ENCODE data around the gene ELMOD3. TPM values are rescaled to one million over a fixed set of nuclear protein-coding genes. Genes with fewer than 3 reads are reported as not detected.
"Not testable (repeated sequence)": the region's sequence is repeated elsewhere in the genome, so short reads cannot be mapped to it uniquely, and the experiment has no call there.

The ELMOD3 gene
- total RNA-seq, 1 experiment from 2014 or later, result 16.2 TPM

DNA sequence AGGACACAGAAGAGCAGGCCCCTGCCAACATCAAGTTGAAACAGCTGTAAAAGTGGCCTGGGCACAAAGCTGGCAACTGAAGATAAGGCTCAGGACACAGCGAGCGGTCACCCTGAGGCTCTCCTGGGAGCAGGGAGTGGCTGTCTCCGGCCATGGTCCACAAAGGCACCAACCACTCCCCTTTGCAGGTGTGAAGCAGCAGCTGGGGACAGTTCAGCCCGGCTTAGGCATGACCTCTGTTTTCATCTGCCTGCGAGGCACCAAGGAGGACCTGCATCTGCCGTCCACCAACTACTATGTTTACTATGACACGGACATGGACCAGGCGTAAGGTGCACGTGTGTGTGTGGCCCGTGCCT is 39.7 kb upstream of the ELMOD3 start:
- DNase-seq (ENCODE audit: unreplicated experiment), result no peak
- POLR2A ChIA-PET, result interaction anchor here (0.9 to 4.3 kb wide), 2 partner anchors 12 to 39 kb away, joined by 3 to 42 read pairs; partner anchors contain the start of gene TGOLN2

DNA sequence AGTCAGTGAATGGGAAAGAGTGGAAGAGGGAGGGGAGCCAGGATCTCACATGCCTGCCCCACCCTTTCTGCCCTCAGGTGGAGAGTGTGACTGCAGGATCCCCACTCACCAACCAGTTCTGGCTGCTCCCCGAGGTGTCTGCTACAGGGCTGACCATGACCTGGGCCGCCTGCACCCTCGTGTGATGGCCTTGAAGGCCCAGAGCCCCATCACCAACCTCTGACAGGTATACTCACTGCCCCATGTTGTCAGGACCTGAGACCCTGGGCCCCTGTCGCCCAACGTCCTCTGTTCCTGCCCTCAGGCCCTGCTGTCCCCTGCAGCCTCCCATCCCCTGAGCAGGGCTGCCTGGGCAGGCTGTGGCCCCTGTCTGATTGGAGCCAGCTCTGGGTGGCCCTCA is 38.6 kb upstream of the ELMOD3 start:
- intact Hi-C loops (cut with micrococcal nuclease); H3K27me3 Mint-ChIP-seq (ENCODE audit: insufficient read depth, unreplicated experiment); H3K9me3 Mint-ChIP-seq (ENCODE audit: unreplicated experiment); DNase-seq (ENCODE audit: unreplicated experiment); H3K27ac Mint-ChIP-seq (ENCODE audit: low read depth, unreplicated experiment); POLR2A ChIA-PET; H3K4me3 Mint-ChIP-seq (ENCODE audit: unreplicated experiment); CTCF ChIA-PET; BruUV-seq (replicated peaks): not testable (repeated sequence)
- H3K4me1 Mint-ChIP-seq (ENCODE audit: insufficient read depth, unreplicated experiment), result peaks cover 30% of the 10 kb centered on the region
- H3K36me3 Mint-ChIP-seq (ENCODE audit: insufficient read depth, unreplicated experiment), result peaks cover 49% of the 10 kb centered on the region

More for the DNA sequence above, 39.7 kb upstream of the ELMOD3 start:
- peaks cover 39% of the 10 kb centered on the region for H3K36me3 Mint-ChIP-seq (ENCODE audit: insufficient read depth, unreplicated experiment)
- CTCF ChIA-PET, result interaction anchor here (1.0 to 2.6 kb wide), 3 partner anchors 12 to 248 kb away, joined by 3 to 9 read pairs (median 4); no protein-coding TSS in a partner anchor
- peak overlapping the region; percentile 94 for H3K27ac Mint-ChIP-seq (ENCODE audit: low read depth, unreplicated experiment)
- H3K4me1 Mint-ChIP-seq (ENCODE audit: insufficient read depth, unreplicated experiment), result peaks cover 22% of the 10 kb centered on the region
- no peak overlapping the region for H3K4me3 Mint-ChIP-seq (ENCODE audit: unreplicated experiment)
- no peaks in the 10 kb centered on the region for H3K27me3 Mint-ChIP-seq (ENCODE audit: insufficient read depth, unreplicated experiment)
- H3K9me3 Mint-ChIP-seq (ENCODE audit: unreplicated experiment), result no peaks in the 10 kb centered on the region
- TF ChIP-seq, protein P1, sequence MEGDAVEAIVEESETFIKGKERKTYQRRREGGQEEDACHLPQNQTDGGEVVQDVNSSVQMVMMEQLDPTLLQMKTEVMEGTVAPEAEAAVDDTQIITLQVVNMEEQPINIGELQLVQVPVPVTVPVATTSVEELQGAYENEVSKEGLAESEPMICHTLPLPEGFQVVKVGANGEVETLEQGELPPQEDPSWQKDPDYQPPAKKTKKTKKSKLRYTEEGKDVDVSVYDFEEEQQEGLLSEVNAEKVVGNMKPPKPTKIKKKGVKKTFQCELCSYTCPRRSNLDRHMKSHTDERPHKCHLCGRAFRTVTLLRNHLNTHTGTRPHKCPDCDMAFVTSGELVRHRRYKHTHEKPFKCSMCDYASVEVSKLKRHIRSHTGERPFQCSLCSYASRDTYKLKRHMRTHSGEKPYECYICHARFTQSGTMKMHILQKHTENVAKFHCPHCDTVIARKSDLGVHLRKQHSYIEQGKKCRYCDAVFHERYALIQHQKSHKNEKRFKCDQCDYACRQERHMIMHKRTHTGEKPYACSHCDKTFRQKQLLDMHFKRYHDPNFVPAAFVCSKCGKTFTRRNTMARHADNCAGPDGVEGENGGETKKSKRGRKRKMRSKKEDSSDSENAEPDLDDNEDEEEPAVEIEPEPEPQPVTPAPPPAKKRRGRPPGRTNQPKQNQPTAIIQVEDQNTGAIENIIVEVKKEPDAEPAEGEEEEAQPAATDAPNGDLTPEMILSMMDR (IDR thresholded peaks at IDR 0.05; ENCODE audit: unreplicated experiment), result no peak
- intact Hi-C loops (cut with micrococcal nuclease), result loop anchor here (5.0 kb wide), 1 partner anchor 237 kb away; no protein-coding TSS in a partner anchor
- no TSS peak for BruUV-seq (replicated peaks)

DNA sequence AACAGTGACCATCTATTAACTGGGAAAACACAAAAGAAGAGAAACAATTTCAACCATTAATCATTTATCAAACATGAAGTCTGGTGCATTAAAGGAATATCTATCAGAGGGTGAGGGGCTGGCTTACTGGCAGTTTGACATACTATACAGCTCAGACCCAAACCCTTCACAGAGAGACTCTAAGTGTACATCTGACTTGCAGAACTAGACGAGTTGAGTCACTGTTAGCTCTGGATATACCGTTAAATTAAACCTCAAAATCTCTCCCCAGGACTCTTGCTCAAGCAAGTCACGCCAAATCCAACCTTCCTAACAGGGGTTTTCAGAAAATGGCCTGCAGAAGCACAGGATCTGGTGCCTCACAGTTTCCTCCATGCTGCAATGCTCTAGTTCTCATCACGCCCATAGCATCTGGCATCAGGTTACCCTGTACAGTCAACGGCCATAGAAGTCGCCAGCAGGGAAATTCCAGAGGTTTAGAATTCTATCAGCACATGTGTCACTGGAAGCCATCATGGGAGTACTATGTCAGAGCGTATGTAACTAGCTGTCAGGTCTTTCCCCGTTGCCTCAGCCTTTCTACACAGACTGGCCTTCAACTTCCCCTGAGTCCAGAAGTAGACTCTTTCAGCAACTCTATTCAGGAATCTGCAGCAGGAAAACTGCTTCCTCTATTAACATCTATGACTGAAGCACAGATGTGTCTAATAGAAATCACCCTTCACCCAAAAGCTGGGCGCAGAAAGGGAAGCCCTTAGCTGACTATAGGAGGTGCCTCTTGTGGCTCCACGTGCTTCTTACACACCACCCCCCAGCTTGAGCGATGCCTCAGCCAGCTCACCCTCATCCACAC is 36.1 kb upstream of the ELMOD3 start:
- intact Hi-C loops (cut with micrococcal nuclease), result no loop called here
- H3K36me3 Mint-ChIP-seq (ENCODE audit: insufficient read depth, unreplicated experiment), result peaks cover 75% of the 10 kb centered on the region
- no peak overlapping the region for H3K4me3 Mint-ChIP-seq (ENCODE audit: unreplicated experiment)
- ChIA-PET CTCF (interaction anchor here (0.5 to 2.4 kb wide), 4 partner anchors 8 to 153 kb away, joined by 3 to 8 read pairs (median 3); no protein-coding TSS in a partner anchor), POLR2A (interaction anchor here (1.0 to 1.4 kb wide), 4 partner anchors 9 to 36 kb away, joined by 5 to 9 read pairs (median 6); partner anchors contain the start of genes ELMOD3, RETSAT and TGOLN2)
- H3K27ac Mint-ChIP-seq (ENCODE audit: low read depth, unreplicated experiment), result no peak overlapping the region
- DNase-seq (ENCODE audit: unreplicated experiment), result peak; percentile 81
- TF ChIP-seq, protein P1 (IDR thresholded peaks at IDR 0.05; ENCODE audit: unreplicated experiment), result no peak
- no peaks in the 10 kb centered on the region for H3K27me3 Mint-ChIP-seq (ENCODE audit: insufficient read depth, unreplicated experiment)
- H3K9me3 Mint-ChIP-seq (ENCODE audit: unreplicated experiment), result no peaks in the 10 kb centered on the region
- peaks cover 32% of the 10 kb centered on the region for H3K4me1 Mint-ChIP-seq (ENCODE audit: insufficient read depth, unreplicated experiment)
- BruUV-seq (replicated peaks), result TSS peak; percentile 1

DNA sequence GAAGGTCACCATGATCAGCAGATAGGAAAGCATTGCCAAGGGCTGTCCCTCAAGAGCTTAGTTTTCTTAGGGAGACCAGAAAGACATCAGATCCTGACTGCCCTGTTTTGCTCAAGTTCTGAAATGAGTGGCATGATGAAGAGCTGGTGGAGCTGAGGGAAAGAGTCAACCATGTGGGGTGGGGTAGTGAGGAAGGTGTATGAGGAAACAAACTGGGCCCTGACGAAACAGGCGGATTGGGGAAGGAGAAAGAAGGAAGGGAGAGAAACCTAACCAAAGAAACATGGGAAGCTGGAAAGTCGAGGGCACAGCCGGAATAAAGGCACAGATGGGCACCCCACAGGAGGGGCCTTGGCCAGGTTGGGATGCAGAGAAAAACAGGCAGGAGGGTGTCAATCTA is 34.8 kb upstream of the ELMOD3 start:
- TF ChIP-seq, protein P1 (IDR thresholded peaks at IDR 0.05; ENCODE audit: unreplicated experiment), result no peak
- DNase-seq (ENCODE audit: unreplicated experiment), result no peak
- H3K9me3 Mint-ChIP-seq (ENCODE audit: unreplicated experiment), result no peaks in the 10 kb centered on the region
- BruUV-seq (replicated peaks), result no TSS peak
- ChIA-PET CTCF (interaction anchor here (0.6 to 2.4 kb wide), 6 partner anchors 17 to 567 kb away, joined by 3 to 8 read pairs (median 4); no protein-coding TSS in a partner anchor), POLR2A (interaction anchor here (0.5 to 1.4 kb wide), 4 partner anchors 8 to 158 kb away, joined by 3 to 7 read pairs (median 4); partner anchors contain the start of genes ELMOD3, RETSAT and TGOLN2)
- peak overlapping the region; percentile 54 for H3K27ac Mint-ChIP-seq (ENCODE audit: low read depth, unreplicated experiment)
- intact Hi-C loops (cut with micrococcal nuclease), result no loop called here
- H3K4me3 Mint-ChIP-seq (ENCODE audit: unreplicated experiment), result no peak overlapping the region
- no peaks in the 10 kb centered on the region for H3K27me3 Mint-ChIP-seq (ENCODE audit: insufficient read depth, unreplicated experiment)
- peaks cover 25% of the 10 kb centered on the region for H3K4me1 Mint-ChIP-seq (ENCODE audit: insufficient read depth, unreplicated experiment)
- peaks cover 83% of the 10 kb centered on the region for H3K36me3 Mint-ChIP-seq (ENCODE audit: insufficient read depth, unreplicated experiment)

Measured in MCF 10A (cell line).